HG03066 (cell line): ENCODE results near the gene GPRIN2.
A peak's percentile ranks its signal among the peaks of the same experiment; 100 is the strongest.
"Not testable (repeated sequence)": the region's sequence is repeated elsewhere in the genome, so short reads cannot be mapped to it uniquely, and the experiment has no call there.

Experiments used
- ATAC-seq: cut with Tn5 transposase; IDR thresholded peaks from one replicate; pipeline ENCODE4 v1.9.1; 2021; ENCODE audit warnings: low read depth; ENCODE audit not compliant: unreplicated experiment

GPRIN2 gene

GRCh38 chr10:46570655-46571054, 14.2 kb upstream of the GPRIN2 start:
- not testable (repeated sequence) for ATAC-seq

- ATAC-seq = not testable (repeated sequence)
Observed at GRCh38 chr10:46567151-46567550, 10.7 kb upstream of the GPRIN2 start.

- peak; percentile 70 for ATAC-seq
Observed at GRCh38 chr10:46565591-46566332, 9.3 kb upstream of the GPRIN2 start.

GRCh38 chr10:46560952-46561351, 4.5 kb upstream of the GPRIN2 start:
- ATAC-seq = no peak

GRCh38 chr10:46560381-46560780, 3.9 kb upstream of the GPRIN2 start:
- ATAC-seq = no peak

- no peak for ATAC-seq
Observed at GRCh38 chr10:46559231-46559671, 2.8 kb upstream of the GPRIN2 start.

GRCh38 chr10:46558392-46559185, 2.1 kb upstream of the GPRIN2 start:
- ATAC-seq = no peak

- no peak for ATAC-seq
Observed at GRCh38 chr10:46558122-46558391, 1.6 kb upstream of the GPRIN2 start.

- no peak for ATAC-seq
Observed at GRCh38 chr10:46557319-46558121, 1.1 kb upstream of the GPRIN2 start.

- ATAC-seq = no peak
Observed at GRCh38 chr10:46555713-46556514, 544 bp downstream of the GPRIN2 start.

GRCh38 chr10:46555366-46555712, 1.1 kb downstream of the GPRIN2 start:
- no peak for ATAC-seq

- no peak for ATAC-seq
Observed at GRCh38 chr10:46554166-46554781, 2.2 kb downstream of the GPRIN2 start.

- ATAC-seq = no peak
Observed at GRCh38 chr10:46553238-46554049, 3.0 kb downstream of the GPRIN2 start.

- ATAC-seq = no peak
Observed at GRCh38 chr10:46552526-46553237, 3.8 kb downstream of the GPRIN2 start.

GRCh38 chr10:46551701-46552525, 4.5 kb downstream of the GPRIN2 start:
- no peak for ATAC-seq

GRCh38 chr10:46550795-46551700, 5.4 kb downstream of the GPRIN2 start:
- no peak for ATAC-seq
